ENCODE results near the gene CLDN14.
A peak's percentile ranks its signal among the peaks of the same experiment; 100 is the strongest.

CLDN14 gene

DNA sequence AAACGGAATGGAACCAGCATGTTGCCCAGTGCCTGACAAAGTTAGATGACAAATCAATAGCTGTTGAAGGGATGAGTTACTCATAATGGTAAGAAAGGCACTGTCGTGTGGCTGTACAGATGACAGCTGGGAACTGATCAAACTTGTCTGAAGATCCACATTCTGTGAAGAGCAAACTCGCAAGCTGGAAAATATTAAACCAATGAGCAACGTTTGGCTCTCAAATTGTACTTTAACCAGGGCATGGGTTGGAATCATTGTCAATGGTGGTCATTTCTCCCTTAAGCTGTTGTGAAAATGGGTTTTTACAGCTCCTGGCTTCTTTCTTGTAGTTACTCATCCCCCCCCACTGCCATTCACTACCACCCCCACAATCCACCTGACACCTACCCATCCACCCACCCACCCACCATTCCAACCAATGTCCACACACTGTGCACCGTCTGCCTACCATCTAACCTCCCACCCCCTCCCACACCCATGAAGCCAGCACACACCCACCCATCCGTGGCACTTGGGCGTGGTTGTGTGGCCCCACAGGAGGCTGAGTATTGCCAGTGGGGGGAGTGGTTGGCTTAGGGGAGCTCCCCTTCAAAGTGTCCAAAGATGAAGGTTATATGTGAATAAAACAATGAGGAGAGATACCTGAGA is 46.7 kb downstream of the CLDN14 start:
- no peak for DNase-seq (ENCODE audit: low read depth)

DNA sequence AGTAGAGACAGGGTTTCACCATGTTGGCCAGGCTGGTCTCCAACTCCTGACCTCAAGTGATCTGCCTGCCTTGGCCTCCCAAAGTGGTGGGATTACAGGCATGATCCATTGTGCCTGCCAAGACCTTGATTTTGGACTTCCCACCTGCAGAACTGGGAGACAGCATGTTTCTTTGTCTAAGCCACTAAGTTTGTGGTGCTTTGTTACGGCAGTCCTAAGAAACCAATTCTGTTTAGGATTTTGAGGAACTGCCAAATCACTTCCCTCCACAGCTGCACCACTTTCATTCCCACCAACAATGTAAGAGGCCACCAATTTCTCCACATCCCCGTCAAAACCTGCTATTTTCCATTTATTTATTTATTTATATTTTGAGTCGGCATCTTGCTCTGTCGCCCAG is 48.7 kb downstream of the CLDN14 start:
- DNase-seq (ENCODE audit: low read depth): no peak

DNA sequence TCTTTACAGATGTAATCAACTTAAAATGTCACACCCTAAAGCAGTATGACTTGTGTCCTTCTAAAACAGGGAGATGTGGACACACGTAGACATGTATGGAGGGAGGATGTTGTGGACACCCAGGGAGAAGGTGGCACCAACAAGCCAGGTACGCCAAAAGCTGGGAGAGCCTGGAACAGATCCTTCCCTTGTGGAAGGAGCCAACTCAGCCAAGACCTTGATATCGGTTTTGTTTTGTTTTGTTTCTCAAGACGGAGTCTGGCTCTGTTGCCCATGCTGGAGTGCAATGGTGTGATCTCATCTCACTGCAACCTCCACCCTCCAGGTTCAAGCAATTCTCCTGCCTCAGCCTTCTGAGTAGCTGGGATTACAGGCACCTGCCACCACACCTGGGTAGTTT is 49.1 kb downstream of the CLDN14 start:
- DNase-seq (ENCODE audit: low read depth): no peak

GRCh38 chr21:36429947-36430546 is 49.9 kb downstream of the CLDN14 start:
- DNase-seq (ENCODE audit: low read depth): peak; percentile 51

- no peak for DNase-seq (ENCODE audit: low read depth)
These were observed 51.0 kb downstream of the CLDN14 start for GRCh38 chr21:36428761-36429432.

- DNase-seq (ENCODE audit: low read depth): no peak
These were observed 52.4 kb downstream of the CLDN14 start for GRCh38 chr21:36427502-36427901.

- no peak for DNase-seq (ENCODE audit: low read depth)
These were observed 54.6 kb downstream of the CLDN14 start for GRCh38 chr21:36425286-36425685.

DNA sequence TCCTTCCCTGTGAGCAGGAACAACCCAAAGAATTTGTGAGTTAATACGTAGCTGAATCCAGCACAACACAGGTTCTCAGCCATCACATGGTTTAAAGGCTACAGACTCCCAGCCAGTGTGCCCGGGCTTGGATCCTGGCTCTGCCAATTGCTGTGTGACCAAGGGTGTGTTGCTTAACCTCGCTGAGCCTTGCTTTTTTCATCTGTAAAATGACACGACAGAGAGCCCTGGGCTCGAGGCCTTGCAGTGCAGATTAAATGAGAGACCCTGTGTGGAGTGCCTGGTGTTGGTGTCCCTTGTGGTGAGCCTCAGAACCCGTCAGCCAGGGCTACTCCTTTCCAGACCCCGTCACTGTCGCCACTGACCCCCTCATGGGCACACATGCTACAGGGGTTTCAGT is 55.3 kb downstream of the CLDN14 start:
- DNase-seq (ENCODE audit: low read depth): no peak

DNA sequence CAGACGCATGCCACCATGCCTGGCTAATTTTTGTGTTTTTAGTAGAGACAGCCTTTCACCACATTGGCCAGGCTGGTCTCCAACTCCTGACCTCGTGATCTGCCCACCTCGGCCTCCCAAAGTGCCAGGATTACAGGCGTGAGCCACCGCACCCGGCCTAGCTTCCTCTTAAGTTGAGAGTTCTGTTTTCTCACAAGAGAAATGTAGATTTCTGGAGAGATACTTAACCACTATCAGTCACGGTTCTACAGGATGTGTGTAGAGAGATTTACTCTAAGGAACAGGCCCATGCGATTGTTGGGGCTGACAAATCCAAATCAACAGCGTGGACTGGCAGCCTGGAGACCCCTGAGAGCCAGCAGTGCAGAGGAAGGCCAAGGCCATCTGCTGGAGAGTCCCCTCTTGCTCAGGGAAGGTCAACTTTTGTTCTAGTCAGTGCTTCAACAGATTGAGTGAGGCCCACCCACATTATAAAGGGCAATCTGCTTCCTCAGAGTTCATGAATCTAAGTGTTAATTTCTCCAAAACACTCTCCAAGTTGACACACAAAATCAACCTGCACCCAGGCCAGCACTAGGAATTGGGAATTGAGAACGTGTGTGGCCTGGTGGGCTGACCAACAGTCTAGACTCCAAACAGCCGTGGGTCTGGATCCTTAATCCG is 56.0 kb downstream of the CLDN14 start:
- DNase-seq (ENCODE audit: low read depth): no peak

GRCh38 chr21:36422279-36423098 is 57.4 kb downstream of the CLDN14 start:
- no peak for DNase-seq (ENCODE audit: low read depth)

- DNase-seq (ENCODE audit: low read depth): no peak
These were observed 59.2 kb downstream of the CLDN14 start for GRCh38 chr21:36420571-36421339.

- peak; percentile 20 for DNase-seq (ENCODE audit: low read depth)
These were observed 59.9 kb downstream of the CLDN14 start for GRCh38 chr21:36419996-36420395.

- no peak for DNase-seq (ENCODE audit: low read depth)
These were observed 60.7 kb downstream of the CLDN14 start for GRCh38 chr21:36419241-36419640.

DNA sequence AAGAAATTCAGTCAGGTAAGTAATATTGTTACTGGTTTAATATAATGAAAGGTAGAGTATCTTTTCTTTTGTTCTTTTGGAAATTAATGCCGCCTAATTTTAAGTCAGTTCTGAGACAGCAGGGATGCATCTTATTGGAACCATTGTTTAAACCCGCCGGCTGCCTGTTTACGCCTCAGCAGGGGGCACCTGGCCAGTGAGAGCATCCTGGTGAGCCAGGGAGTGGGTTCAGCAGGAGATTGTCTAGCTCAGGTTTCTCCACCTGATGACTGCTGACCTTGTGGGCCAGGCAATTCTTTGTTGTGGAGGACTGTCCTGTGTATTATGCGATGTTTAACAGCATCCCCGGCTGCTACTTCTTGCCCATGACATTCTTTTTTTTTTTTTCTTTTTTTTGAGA is 64.5 kb downstream of the CLDN14 start:
- DNase-seq (ENCODE audit: low read depth): no peak

DNA sequence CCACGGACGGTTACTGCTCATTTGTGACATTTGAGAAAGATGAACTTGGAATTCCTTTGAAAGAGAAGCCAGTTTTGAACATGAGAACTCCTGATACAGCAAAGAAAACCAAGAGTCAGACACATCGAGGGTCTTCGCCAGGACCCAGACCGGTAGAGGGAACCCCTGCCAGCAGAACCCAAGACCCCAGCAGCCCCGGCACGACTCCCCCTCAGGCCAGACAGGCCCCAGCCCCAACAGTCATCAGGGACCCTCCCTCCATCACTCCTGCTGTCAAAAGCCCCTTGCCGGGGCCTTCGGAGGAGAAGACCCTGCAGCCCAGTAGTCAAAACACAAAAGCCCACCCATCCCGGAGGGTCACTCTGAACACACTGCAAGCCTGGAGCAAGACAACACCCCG is 67.0 kb downstream of the CLDN14 start:
- no peak for DNase-seq (ENCODE audit: low read depth)

DNA sequence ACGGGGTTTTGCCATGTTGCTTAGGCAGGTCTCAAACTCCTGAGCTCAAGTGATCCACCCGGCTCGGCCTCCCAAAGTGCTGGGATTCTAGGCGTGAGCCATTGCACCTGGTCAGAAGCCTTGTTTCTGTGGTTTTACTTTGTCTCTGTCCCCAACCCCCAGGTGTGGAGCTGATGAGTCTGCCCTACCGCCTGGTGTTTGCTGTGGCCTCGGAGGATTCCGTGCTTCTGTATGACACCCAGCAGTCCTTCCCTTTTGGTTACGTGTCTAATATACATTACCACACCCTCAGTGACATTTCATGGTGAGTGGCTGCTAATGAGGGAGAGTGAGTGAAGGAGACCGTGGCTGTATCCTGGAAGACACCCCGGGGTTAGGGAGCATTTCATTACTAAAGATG is 68.6 kb downstream of the CLDN14 start:
- DNase-seq (ENCODE audit: low read depth): no peak
